Subcutaneous adipose tissue (tissue), 4 donors: ENCODE data around the gene ADAMTS5. TPM values are rescaled to one million over a fixed set of nuclear protein-coding genes. Genes with fewer than 3 reads are reported as not detected.

Experiments used
- total RNA-seq, 4 donors: library from RNA; depleted of rRNA; stranded (reverse); fragments of >200 nt; gene quantifications; one replicate each; pipeline ENCODE4 v1.1.0, GENCODE V29; 2016
- TF ChIP-seq, protein P1 (sequence below): fragments of 450-650 bp; IDR thresholded peaks from one replicate; pipeline ENCODE4 v1.5.1; 2016; ENCODE audit warnings: low read depth, mild to moderate bottlenecking, control low read depth, antibody characterized with exemption, moderate library complexity

Gene ADAMTS5
- total RNA-seq, 4 donors from 2014 or later = 52.6 to 155 (median 133) TPM

GRCh38 chr21:26918323-26919079 lies 48.4 kb downstream of the ADAMTS5 start:
- TF ChIP-seq, protein P1, sequence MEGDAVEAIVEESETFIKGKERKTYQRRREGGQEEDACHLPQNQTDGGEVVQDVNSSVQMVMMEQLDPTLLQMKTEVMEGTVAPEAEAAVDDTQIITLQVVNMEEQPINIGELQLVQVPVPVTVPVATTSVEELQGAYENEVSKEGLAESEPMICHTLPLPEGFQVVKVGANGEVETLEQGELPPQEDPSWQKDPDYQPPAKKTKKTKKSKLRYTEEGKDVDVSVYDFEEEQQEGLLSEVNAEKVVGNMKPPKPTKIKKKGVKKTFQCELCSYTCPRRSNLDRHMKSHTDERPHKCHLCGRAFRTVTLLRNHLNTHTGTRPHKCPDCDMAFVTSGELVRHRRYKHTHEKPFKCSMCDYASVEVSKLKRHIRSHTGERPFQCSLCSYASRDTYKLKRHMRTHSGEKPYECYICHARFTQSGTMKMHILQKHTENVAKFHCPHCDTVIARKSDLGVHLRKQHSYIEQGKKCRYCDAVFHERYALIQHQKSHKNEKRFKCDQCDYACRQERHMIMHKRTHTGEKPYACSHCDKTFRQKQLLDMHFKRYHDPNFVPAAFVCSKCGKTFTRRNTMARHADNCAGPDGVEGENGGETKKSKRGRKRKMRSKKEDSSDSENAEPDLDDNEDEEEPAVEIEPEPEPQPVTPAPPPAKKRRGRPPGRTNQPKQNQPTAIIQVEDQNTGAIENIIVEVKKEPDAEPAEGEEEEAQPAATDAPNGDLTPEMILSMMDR = no peak

- TF ChIP-seq, protein P1 = no peak
Measured at GRCh38 chr21:26916799-26917198, 50.1 kb downstream of the ADAMTS5 start.

DNA sequence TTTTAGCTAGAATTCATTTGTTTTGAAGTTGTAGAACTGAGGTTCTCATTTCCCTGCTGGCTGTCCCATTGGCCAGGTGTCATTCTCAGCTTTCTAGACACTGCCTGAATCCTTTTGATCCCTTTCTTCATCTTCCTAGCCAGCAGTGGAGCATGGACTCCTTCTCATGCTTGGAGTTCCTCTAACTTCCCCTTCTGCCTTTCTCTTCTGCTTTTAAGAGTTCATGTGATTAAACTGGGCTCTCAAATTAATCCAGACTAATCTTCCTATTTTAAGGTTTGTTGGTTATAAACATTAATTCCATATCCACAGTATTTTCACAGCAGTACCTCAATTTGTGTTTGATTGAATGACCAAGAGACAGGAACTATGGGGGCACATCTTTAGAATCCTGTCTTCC lies 52.3 kb downstream of the ADAMTS5 start:
- TF ChIP-seq, protein P1 = no peak

GRCh38 chr21:26912466-26912865 lies 54.4 kb downstream of the ADAMTS5 start:
- TF ChIP-seq, protein P1 = no peak

- TF ChIP-seq, protein P1 = no peak
Measured at GRCh38 chr21:26909972-26910371, 56.9 kb downstream of the ADAMTS5 start.

DNA sequence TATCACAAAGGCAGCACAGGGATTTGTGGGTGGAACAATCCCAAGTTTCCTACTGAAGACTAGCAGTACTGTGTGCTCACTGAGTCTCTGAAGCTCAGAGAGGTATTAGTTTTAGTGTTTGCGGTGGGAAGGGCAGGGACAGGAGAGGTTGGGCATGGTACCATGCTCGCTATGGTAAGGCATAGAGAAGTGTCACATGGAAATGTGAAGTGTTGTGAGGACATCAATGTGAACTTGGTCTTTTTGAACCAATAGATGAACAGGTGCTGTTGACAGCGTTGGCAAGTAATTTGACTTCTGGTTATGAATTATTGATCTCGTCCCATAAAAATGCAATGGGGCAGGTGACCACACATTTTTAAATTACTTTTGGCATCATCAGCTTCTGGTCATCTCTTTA lies 65.9 kb downstream of the ADAMTS5 start:
- TF ChIP-seq, protein P1 = no peak

- TF ChIP-seq, protein P1 = no peak
Measured at GRCh38 chr21:26892151-26892550, 74.7 kb downstream of the ADAMTS5 start.
